Fibroblast of skin of right biceps (primary cell): ENCODE results near the gene KCNK4.
"Not testable (repeated sequence)": the region's sequence is repeated elsewhere in the genome, so short reads cannot be mapped to it uniquely, and the experiment has no call there.

Source experiments
- DNase-seq: peaks from one replicate; pipeline ENCODE4 v3.0.0-alpha.2; 2013

KCNK4 gene

DNA sequence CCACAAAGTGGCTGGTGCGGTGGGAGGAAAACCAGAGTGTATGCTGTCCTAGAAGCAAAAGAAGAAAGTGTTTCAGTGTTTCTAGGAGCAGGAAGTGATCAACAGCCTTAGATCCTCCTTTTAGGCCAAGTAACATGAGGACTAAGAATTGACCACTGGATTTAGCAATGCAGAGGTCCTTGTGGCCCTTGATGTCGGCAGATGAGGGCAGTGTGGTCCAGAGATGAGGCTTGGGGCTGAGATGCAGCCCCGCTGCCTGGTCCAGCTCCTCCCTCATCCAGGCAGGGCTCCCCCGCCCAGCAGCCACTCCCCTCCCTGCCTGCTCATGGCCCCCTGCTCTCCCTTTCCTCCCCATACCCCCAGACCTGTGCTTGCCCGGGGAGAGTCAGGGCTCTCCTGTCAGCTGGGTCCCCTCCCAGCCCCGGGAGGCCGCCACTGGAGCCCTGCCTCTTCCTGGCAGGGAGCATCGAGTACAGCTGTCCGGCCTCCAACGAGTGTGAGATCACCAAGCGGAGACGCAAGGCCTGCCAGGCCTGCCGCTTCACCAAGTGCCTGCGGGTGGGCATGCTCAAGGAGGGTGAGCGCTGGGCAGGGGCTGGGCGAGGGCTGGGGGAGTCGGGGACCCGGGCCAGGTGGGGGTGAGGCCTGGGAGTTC lies 22.5 kb downstream of the KCNK4 start:
- DNase-seq: no peak

- no peak for DNase-seq
These were observed 23.2 kb downstream of the KCNK4 start for GRCh38 chr11:64314146-64314804.

- no peak for DNase-seq
These were observed 23.9 kb downstream of the KCNK4 start for GRCh38 chr11:64314805-64315561.

DNA sequence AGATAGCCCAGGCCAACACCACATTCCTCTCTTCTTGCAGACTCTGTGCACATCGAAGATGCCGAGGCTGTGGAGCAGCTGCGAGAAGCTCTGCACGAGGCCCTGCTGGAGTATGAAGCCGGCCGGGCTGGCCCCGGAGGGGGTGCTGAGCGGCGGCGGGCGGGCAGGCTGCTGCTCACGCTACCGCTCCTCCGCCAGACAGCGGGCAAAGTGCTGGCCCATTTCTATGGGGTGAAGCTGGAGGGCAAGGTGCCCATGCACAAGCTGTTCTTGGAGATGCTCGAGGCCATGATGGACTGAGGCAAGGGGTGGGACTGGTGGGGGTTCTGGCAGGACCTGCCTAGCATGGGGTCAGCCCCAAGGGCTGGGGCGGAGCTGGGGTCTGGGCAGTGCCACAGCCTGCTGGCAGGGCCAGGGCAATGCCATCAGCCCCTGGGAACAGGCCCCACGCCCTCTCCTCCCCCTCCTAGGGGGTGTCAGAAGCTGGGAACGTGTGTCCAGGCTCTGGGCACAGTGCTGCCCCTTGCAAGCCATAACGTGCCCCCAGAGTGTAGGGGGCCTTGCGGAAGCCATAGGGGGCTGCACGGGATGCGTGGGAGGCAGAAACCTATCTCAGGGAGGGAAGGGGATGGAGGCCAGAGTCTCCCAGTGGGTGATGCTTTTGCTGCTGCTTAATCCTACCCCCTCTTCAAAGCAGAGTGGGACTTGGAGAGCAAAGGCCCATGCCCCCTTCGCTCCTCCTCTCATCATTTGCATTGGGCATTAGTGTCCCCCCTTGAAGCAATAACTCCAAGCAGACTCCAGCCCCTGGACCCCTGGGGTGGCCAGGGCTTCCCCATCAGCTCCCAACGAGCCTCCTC lies 24.8 kb downstream of the KCNK4 start:
- DNase-seq: not testable (repeated sequence)

- no peak for DNase-seq
These were observed 25.7 kb downstream of the KCNK4 start for GRCh38 chr11:64316672-64317324.

- DNase-seq: peak; percentile 97
These were observed 26.3 kb downstream of the KCNK4 start, which contains the start of gene TRMT112 for GRCh38 chr11:64317325-64317960. Gene TRMT112, minus strand, starts transcription at chr11:64317559. Its CDS starts 33 bp downstream, at chr11:64317526.

DNA sequence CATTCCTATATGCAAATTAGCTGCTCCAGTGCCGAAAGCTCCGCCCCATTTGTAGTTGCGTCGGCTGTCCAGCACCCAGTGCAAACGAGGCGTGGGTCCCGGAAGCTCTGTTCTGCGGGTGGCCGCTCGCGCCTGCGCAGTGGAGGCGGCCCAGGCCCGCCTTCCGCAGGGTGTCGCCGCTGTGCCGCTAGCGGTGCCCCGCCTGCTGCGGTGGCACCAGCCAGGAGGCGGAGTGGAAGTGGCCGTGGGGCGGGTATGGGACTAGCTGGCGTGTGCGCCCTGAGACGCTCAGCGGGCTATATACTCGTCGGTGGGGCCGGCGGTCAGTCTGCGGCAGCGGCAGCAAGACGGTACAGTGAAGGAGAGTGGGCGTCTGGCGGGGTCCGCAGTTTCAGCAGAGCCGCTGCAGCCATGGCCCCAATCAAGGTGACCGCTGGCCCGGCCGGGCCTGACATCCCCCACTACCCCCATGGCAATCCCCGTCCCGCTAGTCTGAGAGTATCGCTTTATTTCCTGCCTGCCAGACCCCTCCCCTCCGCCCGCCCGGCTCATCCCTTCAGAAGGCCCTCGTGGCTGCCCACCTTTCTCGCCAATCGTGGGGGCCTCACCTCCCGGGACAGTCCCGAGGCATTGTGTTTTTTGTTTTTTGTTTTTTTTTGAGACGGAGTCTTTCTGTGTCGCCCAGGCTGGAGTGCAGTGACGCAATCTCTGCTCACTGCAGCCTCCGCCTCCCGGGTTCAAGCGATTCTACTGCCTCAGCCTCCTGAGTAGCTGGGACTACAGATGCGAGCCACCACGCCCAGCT lies 27.1 kb downstream of the KCNK4 start, which contains the start of gene PRDX5:
Gene PRDX5, plus strand, starts transcription at position 161 of the 805 bp plus-strand sequence. Its CDS starts 95 bp downstream, at position 256.
- DNase-seq: peak; percentile 96

- no peak for DNase-seq
These were observed 28.0 kb downstream of the KCNK4 start for GRCh38 chr11:64318766-64319761.

DNA sequence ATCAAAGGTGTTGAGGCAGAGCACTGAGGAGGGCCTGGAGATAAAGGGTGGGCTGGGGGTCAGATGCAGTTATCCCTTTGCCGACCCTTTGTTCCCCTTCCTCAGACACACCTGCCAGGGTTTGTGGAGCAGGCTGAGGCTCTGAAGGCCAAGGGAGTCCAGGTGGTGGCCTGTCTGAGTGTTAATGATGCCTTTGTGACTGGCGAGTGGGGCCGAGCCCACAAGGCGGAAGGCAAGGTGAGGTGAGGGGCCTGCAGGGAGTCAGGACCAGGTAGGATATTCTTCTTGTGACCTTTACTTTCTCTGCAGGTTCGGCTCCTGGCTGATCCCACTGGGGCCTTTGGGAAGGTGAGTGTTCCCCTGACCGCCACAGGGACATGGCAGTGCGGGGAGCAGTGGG lies 29.5 kb downstream of the KCNK4 start:
- no peak for DNase-seq

DNA sequence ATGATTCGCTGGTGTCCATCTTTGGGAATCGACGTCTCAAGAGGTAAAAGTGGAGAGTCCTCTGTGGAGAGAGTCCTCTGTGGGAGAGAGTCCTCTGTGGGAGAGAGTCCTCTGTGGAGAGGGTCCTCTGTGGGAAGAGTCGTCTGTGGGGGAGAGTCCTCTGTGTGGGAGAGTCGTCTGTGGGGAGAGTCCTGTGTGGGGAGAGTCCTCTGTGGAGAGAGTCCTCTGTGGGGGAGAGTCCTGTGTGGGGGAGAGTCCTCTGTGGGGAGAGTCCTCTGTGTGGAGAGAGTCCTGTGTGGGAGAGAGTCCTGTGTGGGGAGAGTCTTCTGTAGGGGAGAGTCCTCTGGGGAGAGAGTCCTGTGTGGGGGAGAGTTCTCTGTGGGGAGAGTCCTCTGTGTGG lies 29.9 kb downstream of the KCNK4 start:
- no peak for DNase-seq

- DNase-seq: no peak
These were observed 30.4 kb downstream of the KCNK4 start for GRCh38 chr11:64321533-64321932.

GRCh38 chr11:64322925-64323260 lies 31.8 kb downstream of the KCNK4 start:
- DNase-seq: no peak

DNA sequence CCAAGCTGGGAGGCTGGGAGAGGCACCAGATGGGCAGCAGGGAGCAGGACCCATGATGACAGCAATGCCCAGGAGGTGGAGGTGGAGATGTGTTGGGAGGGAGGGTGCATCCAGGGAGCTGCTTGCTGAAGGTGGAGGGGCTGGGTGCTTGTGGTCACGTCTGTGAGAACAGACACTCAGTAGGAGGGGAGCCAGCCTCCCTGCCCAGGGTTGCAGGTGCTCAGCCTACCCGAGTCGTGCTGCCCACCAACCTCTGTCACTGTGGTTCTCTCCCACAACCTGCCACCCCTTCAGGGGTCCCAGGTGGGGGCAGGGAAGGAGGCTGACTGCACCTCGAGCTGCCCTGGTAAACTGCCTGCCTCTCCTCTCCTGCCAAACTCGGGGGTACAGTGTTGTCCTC lies 32.3 kb downstream of the KCNK4 start:
- DNase-seq: no peak

DNA sequence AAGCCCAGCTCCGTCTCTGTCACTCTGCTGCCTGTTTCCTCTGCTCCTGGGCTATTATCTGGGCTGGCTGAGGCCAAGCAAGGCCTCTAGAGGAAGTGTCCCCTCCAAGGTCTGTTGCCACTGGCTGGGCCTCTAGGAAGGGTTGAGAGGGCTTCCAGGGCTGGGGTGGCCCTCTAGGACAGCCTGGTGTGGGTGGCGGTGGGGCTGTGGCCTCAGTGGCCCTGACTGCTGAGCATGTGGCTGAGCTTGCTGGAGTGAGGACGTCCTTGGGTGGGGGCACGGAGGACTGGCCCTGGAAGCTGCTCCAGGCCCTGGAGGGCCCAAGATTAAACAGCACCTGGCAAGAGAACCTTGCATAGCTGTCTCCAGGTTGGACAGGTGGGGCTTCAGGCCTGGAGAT lies 32.9 kb downstream of the KCNK4 start:
- DNase-seq: not testable (repeated sequence)

GRCh38 chr11:64324692-64325469 lies 33.8 kb downstream of the KCNK4 start:
- no peak for DNase-seq

- no peak for DNase-seq
These were observed 36.3 kb downstream of the KCNK4 start for GRCh38 chr11:64327375-64327774.

- no peak for DNase-seq
These were observed 36.9 kb downstream of the KCNK4 start for GRCh38 chr11:64327993-64328392.

GRCh38 chr11:64330888-64331287 lies 39.8 kb downstream of the KCNK4 start:
- DNase-seq: no peak
